Neural crest cell (in vitro differentiated cells): ENCODE results near the gene NR0B2. TPM values are rescaled to one million over a fixed set of nuclear protein-coding genes. Genes with fewer than 3 reads are reported as not detected.
"Not testable (repeated sequence)": the region's sequence is repeated elsewhere in the genome, so short reads cannot be mapped to it uniquely, and the experiment has no call there.

Experiments used
- DNase-seq: peaks from one replicate; pipeline ENCODE4 v3.0.0; 2021; ENCODE audit warnings: low read depth, mixed read lengths, low spot score
- H3K27ac Mint-ChIP-seq: one replicate; pipeline ENCODE4 v1.8.0; 2021; ENCODE audit warnings: mild to moderate bottlenecking, mixed read lengths; ENCODE audit not compliant: unreplicated experiment
- H3K27me3 Mint-ChIP-seq: 2 replicates; pipeline ENCODE4 v1.8.0; 2021; ENCODE audit warnings: low read depth, mild to moderate bottlenecking, mixed read lengths
- H3K36me3 Mint-ChIP-seq: 2 replicates; pipeline ENCODE4 v1.8.0; 2021; ENCODE audit warnings: low read depth, mild to moderate bottlenecking, mixed read lengths
- H3K4me1 Mint-ChIP-seq: 2 replicates; pipeline ENCODE4 v1.8.0; 2021; ENCODE audit warnings: mixed read lengths
- H3K4me3 Mint-ChIP-seq: one replicate; pipeline ENCODE4 v1.8.0; 2021; ENCODE audit warnings: mild to moderate bottlenecking, mixed read lengths
- H3K9me3 Mint-ChIP-seq: 2 replicates; pipeline ENCODE4 v1.8.0; 2021; ENCODE audit warnings: mixed read lengths
- total RNA-seq: library from RNA; stranded (reverse); gene quantifications from 2 replicates; pipeline ENCODE4 v1.2.1, GENCODE V29; 2021
- TF ChIP-seq, protein P1 (sequence below): fragments of 200-600 bp; sonication (generic); conservative IDR thresholded peaks from 2 replicates; pipeline ENCODE4 v1.5.0; 2021; ENCODE audit warnings: antibody characterized with exemption, mild to moderate bottlenecking

NR0B2 gene
- total RNA-seq, 1 donor from 2014 or later = not detected

GRCh38 chr1:26874896-26875295 lies 38.9 kb downstream of the NR0B2 start:
- Mint-ChIP-seq H3K4me1 (peaks cover 4% of the 10 kb centered on the region), H3K9me3 (no peaks in the 10 kb centered on the region), H3K27ac (no peak overlapping the region), H3K4me3 (no peak overlapping the region), H3K36me3 (no peaks in the 10 kb centered on the region), H3K27me3 (peaks cover 2% of the 10 kb centered on the region)
- DNase-seq = no peak
- TF ChIP-seq, protein P1, sequence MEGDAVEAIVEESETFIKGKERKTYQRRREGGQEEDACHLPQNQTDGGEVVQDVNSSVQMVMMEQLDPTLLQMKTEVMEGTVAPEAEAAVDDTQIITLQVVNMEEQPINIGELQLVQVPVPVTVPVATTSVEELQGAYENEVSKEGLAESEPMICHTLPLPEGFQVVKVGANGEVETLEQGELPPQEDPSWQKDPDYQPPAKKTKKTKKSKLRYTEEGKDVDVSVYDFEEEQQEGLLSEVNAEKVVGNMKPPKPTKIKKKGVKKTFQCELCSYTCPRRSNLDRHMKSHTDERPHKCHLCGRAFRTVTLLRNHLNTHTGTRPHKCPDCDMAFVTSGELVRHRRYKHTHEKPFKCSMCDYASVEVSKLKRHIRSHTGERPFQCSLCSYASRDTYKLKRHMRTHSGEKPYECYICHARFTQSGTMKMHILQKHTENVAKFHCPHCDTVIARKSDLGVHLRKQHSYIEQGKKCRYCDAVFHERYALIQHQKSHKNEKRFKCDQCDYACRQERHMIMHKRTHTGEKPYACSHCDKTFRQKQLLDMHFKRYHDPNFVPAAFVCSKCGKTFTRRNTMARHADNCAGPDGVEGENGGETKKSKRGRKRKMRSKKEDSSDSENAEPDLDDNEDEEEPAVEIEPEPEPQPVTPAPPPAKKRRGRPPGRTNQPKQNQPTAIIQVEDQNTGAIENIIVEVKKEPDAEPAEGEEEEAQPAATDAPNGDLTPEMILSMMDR = no peak

- not testable (repeated sequence) for H3K36me3 Mint-ChIP-seq, H3K4me1 Mint-ChIP-seq, H3K4me3 Mint-ChIP-seq, H3K9me3 Mint-ChIP-seq, H3K27ac Mint-ChIP-seq, DNase-seq, H3K27me3 Mint-ChIP-seq
Observed at GRCh38 chr1:26873097-26873496, 40.7 kb downstream of the NR0B2 start.

GRCh38 chr1:26864610-26865480 lies 48.9 kb downstream of the NR0B2 start:
- DNase-seq = peak; percentile 95
- Mint-ChIP-seq H3K27ac (peak overlapping the region; percentile 89), H3K4me3 (peak overlapping the region; percentile 88), H3K27me3 (no peaks in the 10 kb centered on the region), H3K36me3 (no peaks in the 10 kb centered on the region), H3K4me1 (peaks cover 14% of the 10 kb centered on the region), H3K9me3 (no peaks in the 10 kb centered on the region)
- TF ChIP-seq, protein P1 = no peak

GRCh38 chr1:26863685-26864077 lies 50.1 kb downstream of the NR0B2 start:
- Mint-ChIP-seq H3K4me1 (peaks cover 14% of the 10 kb centered on the region), H3K4me3 (peak overlapping the region; percentile 88), H3K9me3 (no peaks in the 10 kb centered on the region), H3K27ac (no peak overlapping the region), H3K36me3 (no peaks in the 10 kb centered on the region), H3K27me3 (no peaks in the 10 kb centered on the region)
- no peak for DNase-seq
- TF ChIP-seq, protein P1 = no peak

DNA sequence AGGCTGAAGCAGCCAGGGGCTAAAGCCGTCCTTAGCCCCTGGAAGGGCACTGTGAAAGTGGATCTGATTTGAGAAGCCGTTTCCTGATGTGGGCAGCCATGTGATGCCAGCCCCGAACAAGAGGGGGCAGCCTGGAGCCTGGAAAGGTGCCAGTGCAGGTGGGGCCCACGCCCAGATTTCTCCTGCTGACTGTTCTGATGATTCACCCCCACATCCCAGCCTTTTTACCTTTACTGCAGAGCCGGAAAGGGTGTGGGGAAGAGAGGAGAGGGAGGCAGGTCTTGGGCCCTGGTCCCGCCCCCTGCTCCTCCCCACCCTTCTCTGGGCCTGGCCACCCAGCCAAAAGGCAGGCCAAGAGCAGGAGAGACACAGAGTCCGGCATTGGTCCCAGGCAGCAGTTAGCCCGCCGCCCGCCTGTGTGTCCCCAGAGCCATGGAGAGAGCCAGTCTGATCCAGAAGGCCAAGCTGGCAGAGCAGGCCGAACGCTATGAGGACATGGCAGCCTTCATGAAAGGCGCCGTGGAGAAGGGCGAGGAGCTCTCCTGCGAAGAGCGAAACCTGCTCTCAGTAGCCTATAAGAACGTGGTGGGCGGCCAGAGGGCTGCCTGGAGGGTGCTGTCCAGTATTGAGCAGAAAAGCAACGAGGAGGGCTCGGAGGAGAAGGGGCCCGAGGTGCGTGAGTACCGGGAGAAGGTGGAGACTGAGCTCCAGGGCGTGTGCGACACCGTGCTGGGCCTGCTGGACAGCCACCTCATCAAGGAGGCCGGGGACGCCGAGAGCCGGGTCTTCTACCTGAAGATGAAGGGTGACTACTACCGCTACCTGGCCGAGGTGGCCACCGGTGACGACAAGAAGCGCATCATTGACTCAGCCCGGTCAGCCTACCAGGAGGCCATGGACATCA lies 50.7 kb downstream of the NR0B2 start, which contains the start of gene SFN:
SFN (plus strand) TSS at position 369 of the 904 bp plus-strand sequence; CDS start at position 433, 64 bp downstream.
- TF ChIP-seq, protein P1 = peak; percentile 60
- H3K36me3 Mint-ChIP-seq = no peaks in the 10 kb centered on the region
- peak within 1 kb of the TSS; percentile 88 for H3K4me3 Mint-ChIP-seq
- H3K27ac Mint-ChIP-seq = peak within 1 kb of the TSS; percentile 71
- no peaks in the 10 kb centered on the region for H3K27me3 Mint-ChIP-seq
- no peaks in the 10 kb centered on the region for H3K9me3 Mint-ChIP-seq
- DNase-seq = no peak
- H3K4me1 Mint-ChIP-seq = peaks cover 14% of the 10 kb centered on the region
